Stimulated activated CD8-positive, alpha-beta memory T cell treated with anti-CD3 and anti-CD28 coated beads, Interleukin-7, amount 100 ng/mL, for 48 hours (primary cell): ENCODE results near the gene CAMTA1.

Experiments
- DNase-seq, 2 donors: peaks; one replicate each; pipeline ENCODE4 v3.0.0-alpha.2; 2020; ENCODE audit warnings: low read depth in 1 of 2; ENCODE audit errors: extremely low read depth in 1 of 2

Gene CAMTA1

GRCh38 chr1:7236844-7237515, 451.7 kb downstream of the CAMTA1 start:
- DNase-seq: no peak

GRCh38 chr1:7247158-7247557, 461.9 kb downstream of the CAMTA1 start:
- no peak for DNase-seq

GRCh38 chr1:7247791-7248548, 462.7 kb downstream of the CAMTA1 start:
- DNase-seq: no peak

- DNase-seq: no peak
These were observed 463.4 kb downstream of the CAMTA1 start for GRCh38 chr1:7248549-7249199.

- no peak for DNase-seq
These were observed 464.3 kb downstream of the CAMTA1 start for GRCh38 chr1:7249516-7249915.

GRCh38 chr1:7250176-7250575, 464.9 kb downstream of the CAMTA1 start:
- no peak for DNase-seq

- DNase-seq: no peak
These were observed 465.6 kb downstream of the CAMTA1 start for GRCh38 chr1:7250597-7251453.

- DNase-seq: no peak
These were observed 466.2 kb downstream of the CAMTA1 start for GRCh38 chr1:7251454-7251800.

GRCh38 chr1:7252411-7253117, 467.3 kb downstream of the CAMTA1 start:
- no peak for DNase-seq

- DNase-seq: no peak
These were observed 467.8 kb downstream of the CAMTA1 start for GRCh38 chr1:7253118-7253480.

- DNase-seq: no peak
These were observed 468.8 kb downstream of the CAMTA1 start for GRCh38 chr1:7253988-7254587.

- DNase-seq: no peak
These were observed 470.2 kb downstream of the CAMTA1 start for GRCh38 chr1:7255303-7256058.

GRCh38 chr1:7256526-7256925, 471.3 kb downstream of the CAMTA1 start:
- DNase-seq: no peak

- no peak for DNase-seq
These were observed 472.0 kb downstream of the CAMTA1 start for GRCh38 chr1:7257225-7257624.

GRCh38 chr1:7258589-7259135, 473.4 kb downstream of the CAMTA1 start:
- no peak for DNase-seq

GRCh38 chr1:7259955-7260354, 474.7 kb downstream of the CAMTA1 start:
- DNase-seq: no peak

GRCh38 chr1:7261490-7261889, 476.2 kb downstream of the CAMTA1 start:
- no peak for DNase-seq

- no peak for DNase-seq
These were observed 477.4 kb downstream of the CAMTA1 start for GRCh38 chr1:7262611-7263010.
